H1 (cell line): ENCODE results near the gene LPO. TPM values are rescaled to one million over a fixed set of nuclear protein-coding genes. Genes with fewer than 3 reads are reported as not detected.

Experiments used
- CTCF ChIA-PET: fragments of 300-600 bp; sonication (Branson Sonifier 250); formaldehyde crosslinking; loops from one replicate; lab custom pipeline; 2021; ENCODE audit not compliant: partially characterized antibody; lab: Charles Lee
- POLR2A ChIA-PET: fragments of 300-600 bp; sonication (Branson Sonifier 250); formaldehyde crosslinking; loops from one replicate; lab custom pipeline; 2021; ENCODE audit warnings: inconsistent platforms; ENCODE audit not compliant: partially characterized antibody; lab: Charles Lee
- DNase-seq, 2 experiments: peaks; one replicate each; pipeline versions ENCODE4 v3.0.0 to v3.0.0-alpha.2; 2010 to 2022; ENCODE audit warnings: low spot score in 2 of 2, low read depth in 1 of 2, mixed read lengths in 1 of 2
- FAIRE-seq: peaks from 2 replicates; lab custom pipeline; 2011; peaks lifted over from hg19 to GRCh38; lab: Jason Lieb, UNC
- H2AFZ ChIP-seq: 2 replicates; pipeline ENCODE4 v1.8.1; 2012; ENCODE audit warnings: low read length, inconsistent platforms
- H2AK5ac ChIP-seq: 2 replicates; pipeline ENCODE4 v1.6.1; 2013; ENCODE audit warnings: low read depth, low read length
- H2BK120ac ChIP-seq: replicated peaks from 2 replicates; pipeline ENCODE3; 2013; ENCODE audit warnings: low read depth, low read length, inconsistent platforms
- H2BK12ac ChIP-seq: 2 replicates; pipeline ENCODE4 v1.6.1; 2013; ENCODE audit warnings: low read depth, low read length
- H2BK15ac ChIP-seq: 2 replicates; pipeline ENCODE4 v1.6.1; 2013; ENCODE audit warnings: low read length
- H2BK20ac ChIP-seq: 2 replicates; pipeline ENCODE4 v1.6.1; 2013; ENCODE audit warnings: low read length
- H2BK5ac ChIP-seq: 2 replicates; pipeline ENCODE4 v1.6.1; 2013; ENCODE audit warnings: low read depth, low read length
- H3K14ac ChIP-seq: 2 replicates; pipeline ENCODE4 v1.6.1; 2013; ENCODE audit warnings: inconsistent platforms; ENCODE audit not compliant: insufficient read length
- H3K18ac ChIP-seq: 2 replicates; pipeline ENCODE4 v1.6.1; 2013; ENCODE audit warnings: low read length; ENCODE audit errors: extremely low read depth
- H3K23ac ChIP-seq: 2 replicates; pipeline ENCODE4 v1.6.1; 2013; ENCODE audit warnings: inconsistent platforms; ENCODE audit not compliant: insufficient read length
- H3K23me2 ChIP-seq: 2 replicates; pipeline ENCODE4 v1.6.1; 2013; ENCODE audit warnings: low read depth, low read length
- H3K27ac ChIP-seq: 2 replicates; pipeline ENCODE4 v1.6.1; 2011; ENCODE audit warnings: low read depth, low read length, inconsistent platforms
- H3K27me3 ChIP-seq, 4 experiments: replicated peaks in 1 of 4; 1 replicate in 1 of 4; 2 replicates in 3 of 4; pipeline versions ENCODE4 v1.6.1 to v1.8.1; 2011 to 2013; ENCODE audit warnings: low read length in 3 of 4, mild to moderate bottlenecking in 3 of 4, inconsistent platforms in 2 of 4, mixed read lengths in 2 of 4, moderate library complexity in 1 of 4; ENCODE audit not compliant: control insufficient read depth in 3 of 4, insufficient read depth in 3 of 4; ENCODE audit errors: extremely low read depth in 1 of 4
- H3K36me3 ChIP-seq, 4 experiments: 2 replicates each; pipeline versions ENCODE4 v1.6.1 to v1.8.1; 2011 to 2013; ENCODE audit warnings: mild to moderate bottlenecking in 4 of 4, low read length in 3 of 4, moderate library complexity in 2 of 4, control low read depth in 1 of 4, inconsistent platforms in 1 of 4; ENCODE audit not compliant: insufficient read depth in 4 of 4, control insufficient read depth in 2 of 4
- H3K4ac ChIP-seq: replicated peaks from 2 replicates; pipeline ENCODE3; 2013; ENCODE audit warnings: low read length, low read depth, mixed read lengths, inconsistent platforms; ENCODE audit not compliant: insufficient read length
- H3K4me1 ChIP-seq, 4 experiments: replicated peaks in 1 of 4; 1 replicate in 1 of 4; 2 replicates in 3 of 4; pipeline versions ENCODE4 v1.6.1 to v1.8.1; 2011 to 2013; ENCODE audit warnings: low read length in 3 of 4, inconsistent platforms in 2 of 4, mixed read lengths in 1 of 4; ENCODE audit not compliant: insufficient read depth in 4 of 4, control insufficient read depth in 3 of 4
- H3K4me2 ChIP-seq, 2 experiments: 2 replicates each; pipeline versions ENCODE4 v1.6.1 to v1.8.1; 2011 to 2013; ENCODE audit warnings: low read depth in 2 of 2, low read length in 2 of 2, control low read depth in 1 of 2, inconsistent platforms in 1 of 2, mild to moderate bottlenecking in 1 of 2; ENCODE audit not compliant: insufficient read depth in 1 of 2
- H3K4me3 ChIP-seq, 4 experiments: fragments of 200-600, 300-600 bp in 1 of 4; sonication (generic), shearing (Covaris generic), sonication (Bioruptor Twin) in 1 of 4; 2 replicates each; pipeline versions ENCODE4 v1.5.1 to v1.8.1; 2011 to 2016; ENCODE audit warnings: low read length in 4 of 4, low read depth in 3 of 4, control low read depth in 2 of 4, inconsistent platforms in 2 of 4, mild to moderate bottlenecking in 2 of 4, mixed read lengths in 1 of 4, moderate library complexity in 1 of 4; ENCODE audit not compliant: insufficient read depth in 2 of 4; ENCODE audit errors: extremely low read depth in 1 of 4
- H3K56ac ChIP-seq: replicated peaks from 2 replicates; pipeline ENCODE3; 2013; ENCODE audit warnings: low read depth, mild to moderate bottlenecking, mixed read lengths, low read length, inconsistent platforms; ENCODE audit not compliant: insufficient read length
- H3K79me1 ChIP-seq: 2 replicates; pipeline ENCODE4 v1.6.1; 2013; ENCODE audit warnings: low read depth, low read length, control low read depth
- H3K79me2 ChIP-seq, 2 experiments: 2 replicates each; pipeline versions ENCODE4 v1.6.1 to v1.8.1; 2012 to 2013; ENCODE audit warnings: low read length in 2 of 2, mild to moderate bottlenecking in 2 of 2, inconsistent platforms in 1 of 2; ENCODE audit not compliant: insufficient read depth in 2 of 2, control insufficient read depth in 1 of 2
- H3K9ac ChIP-seq, 4 experiments: replicated peaks in 1 of 4; 1 replicate in 1 of 4; 2 replicates in 3 of 4; pipeline versions ENCODE4 v1.6.1 to v1.8.1; 2011 to 2013; ENCODE audit warnings: low read depth in 3 of 4, low read length in 3 of 4, control low read depth in 2 of 4, mild to moderate bottlenecking in 2 of 4, moderate library complexity in 2 of 4, inconsistent platforms in 1 of 4; ENCODE audit errors: extremely low read depth in 1 of 4
- H3K9me3 ChIP-seq, 2 experiments: 2 replicates each; pipeline versions ENCODE4 v1.6.1 to v1.8.1; 2012 to 2013; ENCODE audit warnings: mild to moderate bottlenecking in 2 of 2, moderate library complexity in 2 of 2, control low read depth in 1 of 2, inconsistent platforms in 1 of 2, low read depth in 1 of 2, low read length in 1 of 2, mixed read lengths in 1 of 2; ENCODE audit not compliant: insufficient read depth in 2 of 2
- H4K20me1 ChIP-seq, 2 experiments: replicated peaks in 1 of 2; 2 replicates each; pipeline versions ENCODE3 to v1.8.1; 2011 to 2013; ENCODE audit warnings: inconsistent platforms in 2 of 2, low read length in 2 of 2, mild to moderate bottlenecking in 1 of 2; ENCODE audit not compliant: insufficient read depth in 2 of 2, control insufficient read depth in 1 of 2
- H4K5ac ChIP-seq: 2 replicates; pipeline ENCODE4 v1.6.1; 2013; ENCODE audit warnings: low read length, low read depth, mixed read lengths, inconsistent platforms; ENCODE audit not compliant: insufficient read length
- H4K8ac ChIP-seq: 2 replicates; pipeline ENCODE4 v1.8.0; 2013; ENCODE audit warnings: mild to moderate bottlenecking, moderate library complexity, low read length, inconsistent platforms; ENCODE audit not compliant: insufficient read depth; ENCODE audit errors: extremely low read depth
- H4K91ac ChIP-seq: replicated peaks from 2 replicates; pipeline ENCODE3; 2013; ENCODE audit warnings: low read length, mixed read lengths, inconsistent platforms; ENCODE audit not compliant: insufficient read length
- ASH2L ChIP-seq: fragments of 200-600, 300-600 bp; sonication (generic); IDR thresholded peaks from one replicate; pipeline ENCODE4 v1.7.1; 2017; ENCODE audit warnings: low read length
- BACH1 ChIP-seq: IDR thresholded peaks from 2 replicates; pipeline ENCODE4 v1.6.1; 2012; ENCODE audit warnings: low read length, improper control_type of control experiment
- CBX5 ChIP-seq: fragments of 300-800, 300-1000 bp; sonication (generic); IDR thresholded peaks from 2 replicates; pipeline ENCODE4 v1.7.1; 2016; ENCODE audit warnings: antibody characterized with exemption, low read length, low read depth
- CHD1 ChIP-seq: IDR thresholded peaks from 2 replicates; pipeline ENCODE4 v1.6.1; 2012; ENCODE audit warnings: low read depth, low read length, improper control_type of control experiment
- CHD2 ChIP-seq: IDR thresholded peaks from 2 replicates; pipeline ENCODE4 v1.6.1; 2012; ENCODE audit warnings: low read length, improper control_type of control experiment
- EGR1 ChIP-seq: IDR thresholded peaks from 2 replicates; pipeline ENCODE4 v1.6.1; 2011; ENCODE audit warnings: low read depth, low read length, borderline replicate concordance
- FOSL1 ChIP-seq: IDR thresholded peaks from 2 replicates; pipeline ENCODE4 v1.6.1; 2011; ENCODE audit warnings: mild to moderate bottlenecking, low read depth, low read length, moderate library complexity; ENCODE audit not compliant: insufficient read depth
- GABPA ChIP-seq: IDR thresholded peaks from 2 replicates; pipeline ENCODE4 v1.6.1; 2011; ENCODE audit warnings: mild to moderate bottlenecking, low read length, moderate library complexity, borderline replicate concordance; ENCODE audit not compliant: insufficient read depth
- MAFK ChIP-seq: IDR thresholded peaks from 2 replicates; pipeline ENCODE4 v1.6.1; 2012; ENCODE audit warnings: low read depth, mild to moderate bottlenecking, improper control_type of control experiment, low read length
- NRF1 ChIP-seq: IDR thresholded peaks from 2 replicates; pipeline ENCODE4 v1.6.1; 2011; ENCODE audit warnings: mild to moderate bottlenecking, low read depth, low read length, improper control_type of control experiment
- RAD21 ChIP-seq, 2 experiments: IDR thresholded peaks in 1 of 2; conservative IDR thresholded peaks in 1 of 2; 2 replicates each; pipeline ENCODE4 v1.6.1; 2011; ENCODE audit warnings: low read depth in 2 of 2, low read length in 2 of 2, improper control_type of control experiment in 1 of 2, inconsistent platforms in 1 of 2, mild to moderate bottlenecking in 1 of 2, moderate library complexity in 1 of 2
- RNF2 ChIP-seq: fragments of 200-900, 300-1000 bp; sonication (generic); IDR thresholded peaks from 2 replicates; pipeline ENCODE4 v1.7.1; 2016; ENCODE audit warnings: borderline replicate concordance, low read depth, mild to moderate bottlenecking, antibody characterized with exemption, low read length; ENCODE audit not compliant: poor library complexity, severe bottlenecking; ENCODE audit errors: missing control alignments
- RXRA ChIP-seq: IDR thresholded peaks from 2 replicates; pipeline ENCODE4 v1.6.1; 2011; ENCODE audit warnings: low read depth, mild to moderate bottlenecking, low read length, moderate library complexity; ENCODE audit not compliant: insufficient read depth
- SUZ12 ChIP-seq: fragments of 200-600 bp; sonication (generic); IDR thresholded peaks from 2 replicates; pipeline ENCODE4 v1.6.1; 2012; ENCODE audit warnings: mild to moderate bottlenecking, inconsistent platforms, low read length, moderate library complexity, mixed read lengths
- WGBS, 2 experiments: shearing (Covaris generic) in 1 of 2; methylation state at CpG; one replicate each; pipeline versions ENCODE4 v1.1.6 to v1.1.7; 2013 to 2015; ENCODE audit warnings: low lambda C conversion rate in 2 of 2, mixed read lengths in 2 of 2, inconsistent platforms in 1 of 2, low coverage in 1 of 2, missing lambda C conversion rate in 1 of 2; ENCODE audit not compliant: insufficient replicate concordance in 2 of 2, insufficient coverage in 1 of 2, insufficient read length in 1 of 2; ENCODE audit errors: extremely low coverage in 1 of 2, missing lambda C conversion rate in 1 of 2; 5-methylcytosine and 5-hydroxymethylcytosine counted together
- polyA plus RNA-seq, 7 experiments: library from polyadenylated mRNA; depleted of rRNA in 3 of 7; stranded (reverse) in 5 of 7; unstranded in 2 of 7; fragments of >200 nt in 5 of 7; fragments of 200-250 nt in 2 of 7; gene quantifications; 1 replicate in 5 of 7; 2 replicates in 1 of 7; 4 replicates in 1 of 7; pipeline versions ENCODE4 v1.2.1 to v1.2.3, GENCODE V29; 2011 to 2013; ENCODE audit warnings: missing spikeins in 2 of 7, mixed read lengths in 2 of 7
- total RNA-seq: library from RNA; stranded (reverse); fragmentation: NEBNext Ultra II Directional; extraction: Animal tissue kit (Norgen Biotek cat#: 25700); gene quantifications from 2 replicates; pipeline ENCODE4 v1.2.1, GENCODE V29; 2021

Gene LPO
- total and polyA plus RNA-seq, 2 of the 8 experiments (the other 6 are each of a cell fraction or from before 2014, with no cell fraction given) = 0.38 to 0.52 TPM

- Histone ChIP-seq H3K18ac (no peak overlapping the region), H3K27me3 (peaks cover 0 to 2% (median 0%) of the 10 kb centered on the region in 4 experiments; a peak in 1 of 7 replicates), H3K27ac (no peak overlapping the region), H4K91ac (no peak overlapping the region), H2BK5ac (no peak overlapping the region), H2BK120ac (no peak overlapping the region), H2BK20ac (no peak overlapping the region), H3K23me2 (no peaks in the 10 kb centered on the region), H3K56ac (no peak overlapping the region), H3K14ac (no peak overlapping the region), H2AFZ (no peak overlapping the region), H3K4me1 (no peaks in the 10 kb centered on the region; a peak in 1 of 7 replicates), H3K4me2 (no peak overlapping the region), H3K79me1 (no peaks in the 10 kb centered on the region), H3K4ac (no peak overlapping the region), H2BK15ac (no peak overlapping the region), H4K5ac (no peak overlapping the region), H3K9me3 (no peaks in the 10 kb centered on the region), H2BK12ac (no peak overlapping the region), H3K23ac (no peak overlapping the region), H4K8ac (no peak overlapping the region), H2AK5ac (no peak overlapping the region), H3K36me3 (no peaks in the 10 kb centered on the region), H3K4me3 (no peak overlapping the region), H4K20me1 (no peaks in the 10 kb centered on the region), H3K79me2 (no peaks in the 10 kb centered on the region), H3K9ac (no peak overlapping the region; a peak in 1 of 7 replicates)
- FAIRE-seq (no peak), DNase-seq (peak in 1 of 2 experiments; percentile 3)
- POLR2A ChIA-PET = interaction anchor here (1.0 kb wide), 1 partner anchor 12 kb away, joined by 3 read pairs; no protein-coding TSS in a partner anchor
- WGBS, 2 experiments = 84% methylated on average over 2 of the region's 2 CpGs; no CpG with 5 or more reads in 1 of the 2 experiments
- CTCF ChIA-PET = interaction anchor here (0.9 to 7.1 kb wide), 2 partner anchors 14 to 36 kb away, joined by 3 to 58 read pairs; no protein-coding TSS in a partner anchor
- TF ChIP-seq RNF2 (no peak), GABPA (no peak), EGR1 (no peak), CHD1 (no peak), ASH2L (no peak), SUZ12 (no peak), BACH1 (peak; percentile 55; the same call in 1 of the 2 replicates), CHD2 (no peak), FOSL1 (no peak), RXRA (no peak), RAD21 (IDR thresholded peaks at IDR 0.05 in 1 of 2, conservative IDR thresholded peaks at IDR 0.05 in 1 of 2; ENCODE audit: low read depth in 2 of 2, low read length in 2 of 2) (no peak), MAFK (0 out of 2 replicates have a peak, but pooled peaks have one; percentile 47), NRF1 (no peak), CBX5 (no peak)
Observed at GRCh38 chr17:58289869-58290268, 51.5 kb downstream of the LPO start.
